AG04450 (cell line): ENCODE results near the gene IQGAP1. TPM values are rescaled to one million over a fixed set of nuclear protein-coding genes. Genes with fewer than 3 reads are reported as not detected.

ENCODE experiments used
- CTCF ChIA-PET: fragments of 300-600, 350-600 bp; formaldehyde crosslinking; extraction: SDS; loops from one replicate; lab custom pipeline; 2022; ENCODE audit warnings: antibody characterized with exemption, inconsistent platforms; lab: Charles Lee
- POLR2A ChIA-PET: fragments of 350-600 bp; formaldehyde crosslinking; extraction: SDS; loops from one replicate; lab custom pipeline; 2021; ENCODE audit warnings: antibody characterized with exemption, inconsistent platforms; lab: Yijun Ruan, JAX
- DNase-seq: peaks from one replicate; pipeline ENCODE4 v3.0.0-alpha.2; 2011; ENCODE audit warnings: low read depth, low spot score
- H3K27ac ChIP-seq: one replicate; pipeline ENCODE4 v1.5.1; 2012; ENCODE audit warnings: low read depth, low read length, control low read depth
- H3K27me3 ChIP-seq: one replicate; pipeline ENCODE4 v1.6.0; 2012; ENCODE audit warnings: low read length; ENCODE audit not compliant: control insufficient read depth, insufficient read depth
- H3K4me3 ChIP-seq: 2 replicates; pipeline ENCODE4 v1.5.1; 2011; ENCODE audit warnings: mild to moderate bottlenecking, low read depth, low read length, control low read depth
- H3K9me3 ChIP-seq: 2 replicates; pipeline ENCODE4 v1.5.1; 2012; ENCODE audit warnings: low read length; ENCODE audit not compliant: control insufficient read depth, insufficient read depth
- CTCF ChIP-seq: IDR thresholded peaks from 2 replicates; pipeline ENCODE4 v1.5.1; 2011; ENCODE audit warnings: low read depth, low read length, control low read depth, inconsistent platforms
- polyA plus RNA-seq: library from polyadenylated mRNA; depleted of rRNA; stranded (reverse); fragments of >200 nt; gene quantifications from 2 replicates; pipeline ENCODE4 v1.2.3, GENCODE V29; 2011

IQGAP1 gene
- polyA plus RNA-seq, 1 experiment = 170 TPM

GRCh38 chr15:90489944-90490343 is 101.9 kb downstream of the IQGAP1 start:
- CTCF ChIA-PET = interaction anchor here (0.6 to 3.1 kb wide), 4 partner anchors 8 to 383 kb away, joined by 3 to 17 read pairs (median 8); partner anchors contain the start of gene CIB1
- Histone ChIP-seq H3K27me3 (no peaks in the 10 kb centered on the region), H3K9me3 (no peaks in the 10 kb centered on the region), H3K27ac (no peak overlapping the region), H3K4me3 (no peak overlapping the region)
- TF ChIP-seq CTCF = no peak
- POLR2A ChIA-PET = interaction anchor here (0.6 kb wide), 1 partner anchor 173 kb away, joined by 3 read pairs; no protein-coding TSS in a partner anchor
- no peak for DNase-seq

GRCh38 chr15:90493647-90494046 is 105.6 kb downstream of the IQGAP1 start:
- ChIA-PET CTCF (no interaction called here), POLR2A (no interaction called here)
- no peak for DNase-seq

GRCh38 chr15:90495067-90495466 is 107.0 kb downstream of the IQGAP1 start:
- Histone ChIP-seq H3K9me3 (no peaks in the 10 kb centered on the region), H3K4me3 (no peak overlapping the region), H3K27ac (no peak overlapping the region), H3K27me3 (no peaks in the 10 kb centered on the region)
- TF ChIP-seq CTCF = no peak
- CTCF ChIA-PET = interaction anchor here (1.1 kb wide), 1 partner anchor 175 kb away, joined by 3 read pairs; no protein-coding TSS in a partner anchor
- no peak for DNase-seq
- POLR2A ChIA-PET = no interaction called here

More at GRCh38 chr15:90493647-90494046, 105.6 kb downstream of the IQGAP1 start:
- Histone ChIP-seq H3K9me3 (no peaks in the 10 kb centered on the region), H3K27ac (no peak overlapping the region), H3K27me3 (no peaks in the 10 kb centered on the region), H3K4me3 (no peak overlapping the region)
- no peak for TF ChIP-seq CTCF

- Histone ChIP-seq H3K9me3 (no peaks in the 10 kb centered on the region), H3K4me3 (no peak overlapping the region), H3K27ac (no peak overlapping the region), H3K27me3 (no peaks in the 10 kb centered on the region)
- DNase-seq = no peak
- POLR2A ChIA-PET = no interaction called here
- CTCF ChIA-PET = interaction anchor here (0.6 to 1.4 kb wide), 3 partner anchors 14 to 177 kb away, joined by 5 to 12 read pairs (median 10); no protein-coding TSS in a partner anchor
- TF ChIP-seq CTCF = no peak
Observed at GRCh38 chr15:90496791-90497190, 108.7 kb downstream of the IQGAP1 start.

- ChIA-PET POLR2A (no interaction called here), CTCF (interaction anchor here (0.6 to 1.4 kb wide), 3 partner anchors 15 to 177 kb away, joined by 5 to 12 read pairs (median 10); no protein-coding TSS in a partner anchor)
- Histone ChIP-seq H3K27ac (no peak overlapping the region), H3K27me3 (no peaks in the 10 kb centered on the region), H3K9me3 (no peaks in the 10 kb centered on the region), H3K4me3 (no peak overlapping the region)
- DNase-seq = no peak
- TF ChIP-seq CTCF = no peak
Observed at GRCh38 chr15:90497376-90497775, 109.3 kb downstream of the IQGAP1 start.
